SK-N-SH treated with all-trans-retinoic acid at 6 μM for 48 hours (cell line): ENCODE results near the gene MAMSTR.

Experiments
- ATAC-seq: fragments of 200-7000 bp; cut with Tn5 transposase; 3 replicates; pipeline ENCODE4 v1.9.1; 2020; ENCODE audit warnings: mild to moderate bottlenecking, moderate library complexity
- ARNTL ChIP-seq: fragments of 450-650 bp; formaldehyde crosslinking; IDR thresholded peaks from 2 replicates; pipeline ENCODE4 v1.5.0; 2020; ENCODE audit warnings: low read depth, mild to moderate bottlenecking, moderate library complexity, borderline replicate concordance
- BACH2 ChIP-seq: fragments of 250-450 bp; sonication (Bioruptor Pico); IDR thresholded peaks from 2 replicates; pipeline ENCODE4 v1.9.0; 2021; ENCODE audit warnings: mild to moderate bottlenecking, borderline replicate concordance
- CREB5 ChIP-seq: fragments of 250-450 bp; sonication (Bioruptor Pico); IDR thresholded peaks from 2 replicates; pipeline ENCODE4 v1.5.1; 2020; ENCODE audit warnings: low read depth, mild to moderate bottlenecking, moderate library complexity
- CSDC2 ChIP-seq: fragments of 250-450 bp; sonication (Bioruptor Pico); IDR thresholded peaks from 2 replicates; pipeline ENCODE4 v1.5.0; 2020; ENCODE audit warnings: mild to moderate bottlenecking, moderate library complexity
- ESRRG ChIP-seq: fragments of 250-450 bp; sonication (Bioruptor Pico); IDR thresholded peaks from 2 replicates; pipeline ENCODE4 v1.6.1; 2021; ENCODE audit warnings: mild to moderate bottlenecking
- GLIS3 ChIP-seq: fragments of 250-450 bp; sonication (Bioruptor Pico); IDR thresholded peaks from 2 replicates; pipeline ENCODE4 v1.5.0; 2020; ENCODE audit warnings: mild to moderate bottlenecking, moderate library complexity
- ISL1 ChIP-seq: fragments of 250-450 bp; sonication (Bioruptor Pico); IDR thresholded peaks from 2 replicates; pipeline ENCODE4 v2.1.2; 2022; ENCODE audit warnings: mild to moderate bottlenecking, moderate library complexity
- POU6F1 ChIP-seq: fragments of 250-450 bp; sonication (Bioruptor Pico); IDR thresholded peaks from 2 replicates; pipeline ENCODE4 v1.8.0; 2021; ENCODE audit warnings: low read depth, mild to moderate bottlenecking, moderate library complexity, borderline replicate concordance
- PPARA ChIP-seq: fragments of 250-450 bp; sonication (Bioruptor Pico); IDR thresholded peaks from 2 replicates; pipeline ENCODE4 v1.5.0; 2020; ENCODE audit warnings: mild to moderate bottlenecking, borderline replicate concordance
- SNAI2 ChIP-seq: fragments of 250-450 bp; sonication (Bioruptor Pico); IDR thresholded peaks from 2 replicates; pipeline ENCODE4 v1.5.0; 2020; ENCODE audit warnings: mild to moderate bottlenecking, moderate library complexity
- TOX ChIP-seq: fragments of 250-450 bp; sonication (Bioruptor Pico); IDR thresholded peaks from 2 replicates; pipeline ENCODE4 v1.8.0; 2021; ENCODE audit warnings: mild to moderate bottlenecking, moderate library complexity, borderline replicate concordance
- ZC3H10 ChIP-seq: fragments of 250-450 bp; sonication (Bioruptor Pico); IDR thresholded peaks from 2 replicates; pipeline ENCODE4 v1.5.1; 2021; ENCODE audit warnings: mild to moderate bottlenecking, moderate library complexity
- ZFP3 ChIP-seq: fragments of 250-450 bp; sonication (Bioruptor Pico); IDR thresholded peaks from 2 replicates; pipeline ENCODE4 v1.5.0; 2020; ENCODE audit warnings: mild to moderate bottlenecking, moderate library complexity
- ZFP30 ChIP-seq: fragments of 450-650 bp; formaldehyde crosslinking; IDR thresholded peaks from 2 replicates; pipeline ENCODE4 v1.5.0; 2022; ENCODE audit warnings: mild to moderate bottlenecking, moderate library complexity
- ZNF565 ChIP-seq: fragments of 450-650 bp; formaldehyde crosslinking; conservative IDR thresholded peaks from 2 replicates; pipeline ENCODE4 v1.5.0; 2020; ENCODE audit warnings: low read depth, mild to moderate bottlenecking, moderate library complexity
- ZNF70 ChIP-seq: fragments of 450-650 bp; formaldehyde crosslinking; IDR thresholded peaks from 2 replicates; pipeline ENCODE4 v1.5.0; 2020; ENCODE audit warnings: mild to moderate bottlenecking, moderate library complexity
- ZNF8 ChIP-seq: fragments of 450-650 bp; formaldehyde crosslinking; IDR thresholded peaks from 2 replicates; pipeline ENCODE4 v1.5.0; 2020; ENCODE audit warnings: mild to moderate bottlenecking, moderate library complexity
- TF ChIP-seq, protein P1 (sequence below): fragments of 250-450 bp; sonication (Bioruptor Pico); IDR thresholded peaks from 2 replicates; pipeline ENCODE4 v1.5.0; 2020; ENCODE audit warnings: mild to moderate bottlenecking, moderate library complexity
- TF ChIP-seq, protein P2 (sequence below): fragments of 250-450 bp; sonication (Bioruptor Pico); IDR thresholded peaks from 2 replicates; pipeline ENCODE4 v1.5.1; 2021; ENCODE audit warnings: mild to moderate bottlenecking, moderate library complexity
- TF ChIP-seq, protein P3 (sequence below): fragments of 250-450 bp; sonication (Bioruptor Pico); IDR thresholded peaks from 2 replicates; pipeline ENCODE4 v1.8.0; 2020; ENCODE audit warnings: mild to moderate bottlenecking, moderate library complexity, borderline replicate concordance

MAMSTR gene

DNA sequence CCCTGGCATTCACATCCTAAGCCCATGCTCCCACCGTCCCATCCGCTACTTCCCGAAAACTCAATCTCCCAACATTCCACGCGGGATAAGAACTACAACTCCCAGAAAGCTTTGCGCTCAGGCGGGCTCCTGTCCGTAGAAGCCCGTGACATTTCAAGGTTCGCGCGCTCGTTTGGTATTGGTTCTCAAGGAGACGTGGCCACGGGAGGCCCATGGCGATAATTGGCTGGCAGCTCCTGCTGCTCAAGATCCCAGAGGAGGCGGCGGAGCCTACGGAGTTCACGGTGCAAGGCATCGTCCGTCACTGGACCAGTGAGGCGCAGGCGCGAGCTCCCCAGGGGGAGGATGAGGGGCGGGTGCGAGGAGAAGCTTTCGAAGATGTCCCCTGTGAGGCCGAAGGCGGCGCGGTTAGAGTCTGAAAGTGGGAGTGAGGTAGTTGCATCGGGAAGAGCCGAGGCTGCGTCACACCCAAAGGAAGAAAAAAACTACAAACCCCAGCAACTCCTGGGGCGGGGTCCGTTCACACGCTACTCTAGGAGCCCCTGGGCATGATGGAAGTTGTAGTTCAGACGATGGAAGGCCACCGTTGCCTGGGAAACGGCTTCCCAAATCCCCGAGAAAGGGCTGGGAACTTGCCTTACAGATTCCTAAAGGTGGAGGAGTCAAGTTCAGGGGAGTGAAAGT lies 1.2 kb upstream of the MAMSTR start:
- TF ChIP-seq ZNF565 (CRISPR knock-in tag) (no peak), ISL1 (CRISPR knock-in tag) (no peak)
- TF ChIP-seq, protein P1, sequence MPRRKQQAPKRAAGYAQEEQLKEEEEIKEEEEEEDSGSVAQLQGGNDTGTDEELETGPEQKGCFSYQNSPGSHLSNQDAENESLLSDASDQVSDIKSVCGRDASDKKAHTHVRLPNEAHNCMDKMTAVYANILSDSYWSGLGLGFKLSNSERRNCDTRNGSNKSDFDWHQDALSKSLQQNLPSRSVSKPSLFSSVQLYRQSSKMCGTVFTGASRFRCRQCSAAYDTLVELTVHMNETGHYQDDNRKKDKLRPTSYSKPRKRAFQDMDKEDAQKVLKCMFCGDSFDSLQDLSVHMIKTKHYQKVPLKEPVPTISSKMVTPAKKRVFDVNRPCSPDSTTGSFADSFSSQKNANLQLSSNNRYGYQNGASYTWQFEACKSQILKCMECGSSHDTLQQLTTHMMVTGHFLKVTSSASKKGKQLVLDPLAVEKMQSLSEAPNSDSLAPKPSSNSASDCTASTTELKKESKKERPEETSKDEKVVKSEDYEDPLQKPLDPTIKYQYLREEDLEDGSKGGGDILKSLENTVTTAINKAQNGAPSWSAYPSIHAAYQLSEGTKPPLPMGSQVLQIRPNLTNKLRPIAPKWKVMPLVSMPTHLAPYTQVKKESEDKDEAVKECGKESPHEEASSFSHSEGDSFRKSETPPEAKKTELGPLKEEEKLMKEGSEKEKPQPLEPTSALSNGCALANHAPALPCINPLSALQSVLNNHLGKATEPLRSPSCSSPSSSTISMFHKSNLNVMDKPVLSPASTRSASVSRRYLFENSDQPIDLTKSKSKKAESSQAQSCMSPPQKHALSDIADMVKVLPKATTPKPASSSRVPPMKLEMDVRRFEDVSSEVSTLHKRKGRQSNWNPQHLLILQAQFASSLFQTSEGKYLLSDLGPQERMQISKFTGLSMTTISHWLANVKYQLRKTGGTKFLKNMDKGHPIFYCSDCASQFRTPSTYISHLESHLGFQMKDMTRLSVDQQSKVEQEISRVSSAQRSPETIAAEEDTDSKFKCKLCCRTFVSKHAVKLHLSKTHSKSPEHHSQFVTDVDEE (CRISPR knock-in tag), result peak; percentile 45; the same call in 1 of the 2 replicates
- ATAC-seq, result peak; percentile 91

- ATAC-seq, result peak; percentile 1; the same call in 1 of the 3 replicates
- TF ChIP-seq PPARA (CRISPR knock-in tag) (no peak), SNAI2 (CRISPR knock-in tag) (no peak), ESRRG (CRISPR knock-in tag) (no peak), ZFP30 (no peak), ISL1 (CRISPR knock-in tag) (no peak), CREB5 (CRISPR knock-in tag) (no peak), ZC3H10 (CRISPR knock-in tag) (no peak), CSDC2 (no peak), BACH2 (CRISPR knock-in tag) (no peak), POU6F1 (CRISPR knock-in tag) (no peak), GLIS3 (CRISPR knock-in tag) (no peak), TOX (CRISPR knock-in tag) (no peak)
- TF ChIP-seq, protein P2, sequence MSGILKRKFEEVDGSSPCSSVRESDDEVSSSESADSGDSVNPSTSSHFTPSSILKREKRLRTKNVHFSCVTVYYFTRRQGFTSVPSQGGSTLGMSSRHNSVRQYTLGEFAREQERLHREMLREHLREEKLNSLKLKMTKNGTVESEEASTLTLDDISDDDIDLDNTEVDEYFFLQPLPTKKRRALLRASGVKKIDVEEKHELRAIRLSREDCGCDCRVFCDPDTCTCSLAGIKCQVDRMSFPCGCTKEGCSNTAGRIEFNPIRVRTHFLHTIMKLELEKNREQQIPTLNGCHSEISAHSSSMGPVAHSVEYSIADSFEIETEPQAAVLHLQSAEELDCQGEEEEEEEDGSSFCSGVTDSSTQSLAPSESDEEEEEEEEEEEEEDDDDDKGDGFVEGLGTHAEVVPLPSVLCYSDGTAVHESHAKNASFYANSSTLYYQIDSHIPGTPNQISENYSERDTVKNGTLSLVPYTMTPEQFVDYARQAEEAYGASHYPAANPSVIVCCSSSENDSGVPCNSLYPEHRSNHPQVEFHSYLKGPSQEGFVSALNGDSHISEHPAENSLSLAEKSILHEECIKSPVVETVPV (CRISPR knock-in tag), result no peak
- TF ChIP-seq, protein P1 (CRISPR knock-in tag), result no peak
These were observed 707 bp upstream of the MAMSTR start for GRCh38 chr19:48720251-48720612.

DNA sequence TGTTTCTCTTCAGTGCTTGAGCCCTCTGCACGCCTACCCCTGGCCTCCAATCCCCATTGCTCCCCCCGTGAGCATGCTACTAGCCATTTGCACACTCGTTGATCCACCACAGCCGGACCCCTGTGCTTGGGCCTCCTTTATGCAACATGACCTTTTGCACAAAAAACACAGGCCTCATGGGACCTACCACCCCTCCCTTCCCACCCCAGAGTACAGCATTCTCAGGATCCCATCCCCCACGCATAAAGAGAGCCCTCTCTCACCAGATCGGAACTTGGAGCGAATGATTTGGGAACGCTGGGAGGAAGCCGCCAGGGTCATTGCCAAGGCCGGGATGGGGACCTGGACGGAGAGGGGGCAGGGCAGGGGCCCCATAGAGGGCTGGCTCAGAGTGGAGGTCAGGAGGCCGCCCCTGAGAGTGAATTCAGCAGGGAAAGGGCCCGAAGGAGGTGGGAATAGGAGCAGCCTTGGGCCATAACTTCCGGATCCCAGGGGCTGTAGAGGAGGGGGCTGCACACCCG lies 754 bp downstream of the MAMSTR start:
- ATAC-seq, result no peak
- TF ChIP-seq TOX (CRISPR knock-in tag) (no peak), ESRRG (CRISPR knock-in tag) (no peak), ZFP3 (CRISPR knock-in tag) (no peak), ARNTL (CRISPR knock-in tag) (no peak), ZNF70 (CRISPR knock-in tag) (no peak), SNAI2 (CRISPR knock-in tag) (no peak), ZFP30 (no peak), ZNF8 (CRISPR knock-in tag) (no peak), GLIS3 (CRISPR knock-in tag) (no peak), ISL1 (CRISPR knock-in tag) (no peak), CREB5 (CRISPR knock-in tag) (no peak)
- TF ChIP-seq, protein P3, sequence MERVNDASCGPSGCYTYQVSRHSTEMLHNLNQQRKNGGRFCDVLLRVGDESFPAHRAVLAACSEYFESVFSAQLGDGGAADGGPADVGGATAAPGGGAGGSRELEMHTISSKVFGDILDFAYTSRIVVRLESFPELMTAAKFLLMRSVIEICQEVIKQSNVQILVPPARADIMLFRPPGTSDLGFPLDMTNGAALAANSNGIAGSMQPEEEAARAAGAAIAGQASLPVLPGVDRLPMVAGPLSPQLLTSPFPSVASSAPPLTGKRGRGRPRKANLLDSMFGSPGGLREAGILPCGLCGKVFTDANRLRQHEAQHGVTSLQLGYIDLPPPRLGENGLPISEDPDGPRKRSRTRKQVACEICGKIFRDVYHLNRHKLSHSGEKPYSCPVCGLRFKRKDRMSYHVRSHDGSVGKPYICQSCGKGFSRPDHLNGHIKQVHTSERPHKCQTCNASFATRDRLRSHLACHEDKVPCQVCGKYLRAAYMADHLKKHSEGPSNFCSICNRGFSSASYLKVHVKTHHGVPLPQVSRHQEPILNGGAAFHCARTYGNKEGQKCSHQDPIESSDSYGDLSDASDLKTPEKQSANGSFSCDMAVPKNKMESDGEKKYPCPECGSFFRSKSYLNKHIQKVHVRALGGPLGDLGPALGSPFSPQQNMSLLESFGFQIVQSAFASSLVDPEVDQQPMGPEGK (CRISPR knock-in tag), result no peak
